HG03139 (cell line): ENCODE measurements around the gene PPM1L.
A peak's percentile ranks its signal among the peaks of the same experiment; 100 is the strongest.
"Not testable (repeated sequence)": the region's sequence is repeated elsewhere in the genome, so short reads cannot be mapped to it uniquely, and the experiment has no call there.

ENCODE experiments used
- ATAC-seq: cut with Tn5 transposase; IDR thresholded peaks from one replicate; pipeline ENCODE4 v1.9.1; 2021; ENCODE audit not compliant: unreplicated experiment

Gene PPM1L

GRCh38 chr3:160755776-160756304 lies at the start of gene PPM1L:
TSS of gene PPM1L (plus strand) at chr3:160756231.
- peak; percentile 37 for ATAC-seq

DNA sequence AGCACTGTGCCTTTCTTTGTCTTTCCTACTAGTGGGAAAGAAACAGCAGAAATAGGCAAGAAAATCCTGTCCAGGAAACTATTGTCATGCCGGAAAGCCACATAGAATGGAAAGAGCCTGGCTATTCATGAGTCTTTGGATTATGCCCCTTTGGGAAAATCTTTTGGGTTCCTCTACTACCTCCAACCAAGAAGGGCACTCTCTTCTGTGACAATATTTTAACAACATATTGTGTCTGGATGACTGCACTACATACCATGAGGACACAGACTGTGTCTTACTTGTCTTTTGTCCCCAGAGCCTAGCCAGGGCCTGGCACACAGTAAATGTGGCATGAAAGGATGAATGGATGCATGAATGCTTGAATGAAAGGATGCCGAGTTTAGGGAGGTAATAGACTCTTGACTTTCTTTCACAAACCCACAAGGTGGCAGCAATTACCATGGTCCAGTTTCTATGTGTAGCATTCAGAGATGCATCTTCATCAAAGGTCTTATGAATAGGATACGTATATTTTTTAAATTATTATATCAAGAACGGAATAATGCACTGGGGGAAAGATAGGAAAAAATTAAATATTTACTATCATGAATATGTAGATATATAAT lies 48.7 kb upstream of the PPM1L start:
- no peak for ATAC-seq

GRCh38 chr3:160709477-160710182 lies 46.4 kb upstream of the PPM1L start:
- no peak for ATAC-seq

GRCh38 chr3:160713144-160713543 lies 42.9 kb upstream of the PPM1L start:
- ATAC-seq: not testable (repeated sequence)

- ATAC-seq: no peak
Observed at GRCh38 chr3:160719710-160720109, 36.3 kb upstream of the PPM1L start.

DNA sequence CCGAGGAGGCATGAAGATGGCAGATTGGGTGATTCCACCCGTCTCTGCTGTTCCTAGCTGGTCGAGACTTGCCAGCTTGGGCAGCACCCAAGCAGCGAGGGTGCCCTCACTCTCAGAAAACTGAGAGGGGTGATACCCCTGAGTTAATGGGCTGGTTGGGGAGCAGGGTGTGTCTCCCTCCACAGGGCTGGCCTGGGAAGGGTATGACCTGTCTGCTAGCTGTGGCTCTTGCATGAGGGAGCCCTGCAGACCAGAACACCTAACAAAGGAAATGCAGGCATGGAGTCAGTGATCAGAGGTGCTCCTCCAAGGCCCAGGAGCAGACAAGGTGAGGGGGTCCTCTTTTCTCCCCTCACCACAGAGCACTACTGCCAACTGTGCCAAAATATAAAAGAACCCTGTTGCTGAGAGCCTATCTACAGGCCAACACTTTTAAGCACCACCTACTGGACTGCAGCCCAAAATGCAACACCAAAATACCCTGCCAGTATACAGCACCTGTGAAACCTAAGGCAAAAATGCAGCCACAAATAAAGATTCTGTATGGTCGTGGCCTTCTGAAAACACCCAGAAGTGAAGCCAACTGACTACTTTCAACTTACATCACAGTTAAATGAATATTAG lies 35.8 kb upstream of the PPM1L start:
- peak; percentile 54 for ATAC-seq

DNA sequence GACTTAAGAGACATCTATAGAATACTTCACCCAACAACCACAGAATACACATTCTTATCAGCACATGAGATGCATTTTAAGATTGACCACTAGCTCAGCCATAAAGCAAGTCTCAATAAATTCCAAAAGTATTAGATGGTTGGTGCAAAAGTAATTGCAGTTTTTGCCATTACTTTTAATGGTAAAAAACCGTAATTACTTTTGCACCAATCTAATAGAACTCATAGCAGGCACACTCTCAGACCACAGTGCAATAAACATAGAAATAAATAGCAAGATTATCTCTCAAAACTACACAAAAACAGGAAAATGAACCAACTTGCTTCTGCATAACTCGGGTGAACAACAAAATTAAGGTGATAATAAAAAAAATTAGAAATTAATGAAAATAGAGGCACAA lies 33.7 kb upstream of the PPM1L start:
- no peak for ATAC-seq

- ATAC-seq: no peak
Observed at GRCh38 chr3:160725338-160725737, 30.7 kb upstream of the PPM1L start.

DNA sequence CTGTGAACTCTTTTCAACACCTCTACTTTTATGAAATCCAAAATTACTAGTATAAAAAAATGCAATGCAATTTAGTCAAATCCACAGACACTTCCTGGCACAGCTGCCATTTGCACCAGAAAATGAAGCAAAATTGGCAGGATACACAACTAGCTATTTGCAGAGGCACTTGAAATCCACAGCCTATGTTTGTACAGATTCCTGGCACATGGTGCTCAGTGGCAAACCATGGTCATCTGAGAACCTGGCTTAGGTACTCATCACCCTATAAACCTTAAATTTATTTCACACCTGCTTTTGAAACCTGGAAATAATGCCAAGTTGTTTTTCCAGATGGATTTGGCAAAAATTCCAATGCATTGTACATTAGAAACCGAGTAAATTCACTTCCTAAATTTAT lies 20.2 kb upstream of the PPM1L start:
- ATAC-seq: no peak

GRCh38 chr3:160738048-160738447 lies 18.0 kb upstream of the PPM1L start:
- ATAC-seq: no peak

GRCh38 chr3:160739079-160739478 lies 17.0 kb upstream of the PPM1L start:
- no peak for ATAC-seq

GRCh38 chr3:160746976-160747375 lies 9.1 kb upstream of the PPM1L start:
- no peak for ATAC-seq

DNA sequence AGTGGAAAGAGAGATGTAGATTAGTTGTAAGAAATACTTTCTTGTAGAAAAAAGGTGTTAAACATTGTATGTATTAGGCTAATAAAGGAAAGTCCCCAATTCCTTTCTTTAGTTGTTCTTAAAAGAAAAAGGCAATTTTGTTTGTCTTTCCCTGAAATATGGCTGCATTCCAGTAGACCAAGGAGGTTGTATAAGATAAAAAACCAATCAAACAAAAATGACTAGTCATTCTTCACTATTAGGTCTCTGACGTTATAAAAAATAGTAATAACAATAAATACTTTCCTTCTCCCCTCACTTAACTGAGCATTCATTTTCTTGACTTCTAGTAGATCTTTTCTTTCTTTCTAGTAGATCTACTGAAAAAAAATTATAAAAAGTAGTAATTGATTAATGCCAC lies 8.6 kb upstream of the PPM1L start:
- ATAC-seq: no peak

GRCh38 chr3:160748231-160748630 lies 7.8 kb upstream of the PPM1L start:
- ATAC-seq: no peak

DNA sequence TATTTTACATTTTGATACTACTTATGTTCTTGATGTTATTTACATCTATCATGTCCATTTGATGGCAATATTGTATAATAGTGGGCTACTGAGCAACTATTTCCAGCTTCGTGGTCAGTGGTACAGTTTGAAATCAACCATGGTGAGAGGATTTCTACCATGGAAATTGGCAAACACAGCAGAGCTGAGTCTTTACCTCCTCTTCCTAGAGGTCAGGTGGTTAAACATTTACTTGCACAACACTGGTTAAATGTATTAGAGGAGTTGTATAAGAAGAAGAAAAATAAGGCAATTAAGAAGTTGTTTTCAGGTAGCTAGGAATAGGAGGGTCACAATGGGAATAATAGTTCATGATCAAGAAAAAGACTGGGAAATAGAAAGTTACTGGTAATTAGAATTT lies 7.2 kb upstream of the PPM1L start:
- ATAC-seq: no peak

- no peak for ATAC-seq
Observed at GRCh38 chr3:160753953-160754352, 2.1 kb upstream of the PPM1L start.

DNA sequence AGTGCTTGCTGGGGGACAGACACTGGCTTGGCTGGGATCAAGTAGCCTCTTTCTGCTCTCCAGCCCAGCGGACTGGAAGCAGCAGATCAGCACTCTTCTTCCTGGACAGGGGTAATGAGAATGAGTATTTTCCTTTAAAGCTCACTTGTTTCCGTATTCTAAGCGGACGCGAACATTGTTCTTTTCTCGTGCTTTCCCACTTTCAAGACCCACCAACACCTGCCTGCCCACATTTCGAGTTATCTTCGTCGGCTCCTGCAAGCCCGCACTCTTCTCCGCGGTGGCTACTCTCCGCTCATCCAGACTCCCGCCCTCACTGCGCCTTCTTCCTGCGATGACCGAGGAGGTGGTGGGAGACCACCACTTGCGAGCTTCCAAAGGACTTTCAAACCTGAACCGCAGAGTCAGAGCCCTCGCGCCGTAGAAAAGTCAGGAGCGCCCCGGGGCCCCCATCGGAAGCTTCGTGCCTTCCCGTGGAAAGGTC lies 1.6 kb upstream of the PPM1L start:
- ATAC-seq: no peak

GRCh38 chr3:160754855-160755747 lies 930 bp upstream of the PPM1L start:
- ATAC-seq: peak; percentile 87

GRCh38 chr3:160757233-160758106 lies 1.4 kb downstream of the PPM1L start:
- ATAC-seq: no peak
